Endothelial cell of umbilical vein (primary cell): Measurements from ENCODE around the gene OR10J1. TPM values are rescaled to one million over a fixed set of nuclear protein-coding genes. Genes with fewer than 3 reads are reported as not detected.

ENCODE experiments used
- BruUV-seq: library from RNA; stranded (reverse); fragments of 400-500 nt; replicated peaks from 2 replicates; lab custom pipeline; 2021; lab: Mats Ljungman, UMichigan
- CTCF ChIA-PET: fragments of 300-600, 350-600 bp; sonication (Branson Sonifier 250); formaldehyde crosslinking; loops from one replicate; lab custom pipeline; 2021; ENCODE audit warnings: antibody characterized with exemption, inconsistent platforms; lab: Charles Lee
- POLR2A ChIA-PET: fragments of 300-600, 350-600 bp; sonication (Branson Sonifier 250); formaldehyde crosslinking; loops from one replicate; lab custom pipeline; 2021; ENCODE audit warnings: antibody characterized with exemption, inconsistent platforms; lab: Charles Lee
- DNase-seq: peaks from one replicate; pipeline ENCODE4 v3.0.0-alpha.2; 2011; ENCODE audit warnings: low read depth, low spot score
- FAIRE-seq: peaks from 2 replicates; lab custom pipeline; 2011; peaks lifted over from hg19 to GRCh38; lab: Jason Lieb, UNC
- H2AFZ ChIP-seq: 2 replicates; pipeline ENCODE4 v1.6.0; 2012; ENCODE audit warnings: low read depth, low read length, control low read depth, inconsistent platforms
- H3K27ac ChIP-seq: 2 replicates; pipeline ENCODE4 v1.5.1; 2011; ENCODE audit warnings: low read depth, mild to moderate bottlenecking, control low read depth, low read length, moderate library complexity; ENCODE audit not compliant: insufficient read depth
- H3K27me3 ChIP-seq, 2 experiments: 2 replicates each; pipeline versions ENCODE4 v1.6.0 to v1.6.1; 2011; ENCODE audit warnings: low read length in 2 of 2, mixed read lengths in 1 of 2; ENCODE audit not compliant: control insufficient read depth in 2 of 2, insufficient read depth in 2 of 2
- H3K36me3 ChIP-seq, 2 experiments: 2 replicates in 1 of 2; 3 replicates in 1 of 2; pipeline ENCODE4 v1.5.1; 2011; ENCODE audit warnings: low read length in 2 of 2, mild to moderate bottlenecking in 1 of 2, moderate library complexity in 1 of 2; ENCODE audit not compliant: control insufficient read depth in 2 of 2, insufficient read depth in 2 of 2; ENCODE audit errors: extremely low read depth in 1 of 2
- H3K4me1 ChIP-seq: 3 replicates; pipeline ENCODE4 v1.5.1; 2011; ENCODE audit warnings: mild to moderate bottlenecking, low read length; ENCODE audit not compliant: control insufficient read depth, insufficient read depth; ENCODE audit errors: extremely low read depth
- H3K4me2 ChIP-seq: 2 replicates; pipeline ENCODE4 v1.6.1; 2011; ENCODE audit warnings: low read length, control low read depth, mixed read lengths; ENCODE audit not compliant: insufficient read depth
- H3K4me3 ChIP-seq, 3 experiments: fragments of 200-600 bp in 1 of 3; sonication (generic), shearing (Covaris generic) in 1 of 3; replicated peaks in 1 of 3; 2 replicates each; pipeline ENCODE4 v1.5.1; 2011 to 2016; ENCODE audit warnings: control low read depth in 3 of 3, low read length in 3 of 3, mild to moderate bottlenecking in 2 of 3, inconsistent platforms in 1 of 3, low read depth in 1 of 3, moderate library complexity in 1 of 3; ENCODE audit not compliant: insufficient read depth in 1 of 3
- H3K79me2 ChIP-seq: 2 replicates; pipeline ENCODE4 v1.6.0; 2012; ENCODE audit warnings: low read length, inconsistent platforms; ENCODE audit not compliant: control insufficient read depth, insufficient read depth
- H3K9ac ChIP-seq: replicated peaks from 2 replicates; pipeline ENCODE3; 2011; ENCODE audit warnings: low read length, control low read depth; ENCODE audit not compliant: insufficient read depth; ENCODE audit errors: extremely low read depth
- H3K9me1 ChIP-seq: replicated peaks from 3 replicates; pipeline ENCODE4 v1.6.0; 2011; ENCODE audit warnings: mild to moderate bottlenecking, low read length; ENCODE audit not compliant: control insufficient read depth, insufficient read depth; ENCODE audit errors: extremely low read depth
- H3K9me3 ChIP-seq: replicated peaks from 2 replicates; pipeline ENCODE4 v1.5.1; 2012; ENCODE audit warnings: low read length, inconsistent platforms; ENCODE audit not compliant: control insufficient read depth, insufficient read depth
- H4K20me1 ChIP-seq: replicated peaks from 2 replicates; pipeline ENCODE3; 2011; ENCODE audit warnings: mild to moderate bottlenecking, low read length; ENCODE audit not compliant: control insufficient read depth, insufficient read depth; ENCODE audit errors: extremely low read depth
- EZH2 ChIP-seq: IDR thresholded peaks from 2 replicates; pipeline ENCODE4 v1.6.1; 2012; ENCODE audit warnings: borderline replicate concordance, low read depth, mild to moderate bottlenecking, moderate library complexity, low read length, inconsistent platforms; ENCODE audit not compliant: severe bottlenecking
- FOS ChIP-seq: IDR thresholded peaks from 2 replicates; pipeline ENCODE4 v1.6.1; 2011; ENCODE audit warnings: mild to moderate bottlenecking, low read length, moderate library complexity, borderline replicate concordance; ENCODE audit not compliant: insufficient read depth
- GATA2 ChIP-seq: IDR thresholded peaks from 2 replicates; pipeline ENCODE4 v1.7.0; 2011; ENCODE audit warnings: low read depth, mild to moderate bottlenecking, moderate library complexity, mixed read lengths, low read length; ENCODE audit not compliant: insufficient read length, insufficient read depth
- JUN ChIP-seq: IDR thresholded peaks from 2 replicates; pipeline ENCODE4 v1.6.1; 2011; ENCODE audit warnings: borderline replicate concordance, low read depth; ENCODE audit not compliant: insufficient read length, insufficient read depth
- MYC ChIP-seq: IDR thresholded peaks from one replicate; pipeline ENCODE4 v1.6.1; 2011; ENCODE audit warnings: mild to moderate bottlenecking, low read depth, low read length
- POLR2A ChIP-seq: IDR thresholded peaks from 2 replicates; pipeline ENCODE4 v1.6.1; 2012; ENCODE audit warnings: low read depth, mild to moderate bottlenecking, control low read depth, low read length
- POLR2AphosphoS5 ChIP-seq: IDR thresholded peaks from 2 replicates; pipeline ENCODE4 v1.6.1; 2012; ENCODE audit warnings: low read depth, mild to moderate bottlenecking, control low read depth, low read length, moderate library complexity; ENCODE audit not compliant: insufficient read depth
- dilution Hi-C: fragments of 300-500 bp; cut with MboI; formaldehyde crosslinking; loops from one replicate; pipeline ENCODE4 v1.15.0; 2019; ENCODE audit warnings: low sequenced_read_pairs; ENCODE audit not compliant: extremely low pct_ligation_motif_present
- intact Hi-C: fragments of 100-400 bp; cut with micrococcal nuclease; formaldehyde crosslinking; loops from one replicate; pipeline ENCODE4 v1.10.0; 2022
- polyA plus RNA-seq, 4 experiments: library from polyadenylated mRNA; depleted of rRNA in 3 of 4; stranded (reverse) in 3 of 4; unstranded in 1 of 4; fragments of >200 nt; gene quantifications; 2 replicates each; pipeline versions ENCODE4 v1.2.1 to v1.2.3, GENCODE V29; 2011 to 2012; ENCODE audit warnings: missing spikeins in 1 of 4
- total RNA-seq: library from RNA; stranded (reverse); gene quantifications from 2 replicates; pipeline ENCODE4 v1.2.3, GENCODE V29; 2021
- TF ChIP-seq, protein P1 (sequence below), 2 donors: IDR thresholded peaks; 1 replicate in 1 of 2; 2 replicates in 1 of 2; pipeline ENCODE4 v1.5.1; 2011; ENCODE audit warnings: low read length in 2 of 2, mild to moderate bottlenecking in 2 of 2, moderate library complexity in 2 of 2, control low read depth in 1 of 2, inconsistent platforms in 1 of 2, low read depth in 1 of 2; ENCODE audit not compliant: insufficient read depth in 1 of 2; ENCODE audit errors: extremely low read depth in 1 of 2
- TF ChIP-seq, protein P2 (sequence below): IDR thresholded peaks from 2 replicates; pipeline ENCODE4 v1.6.1; 2011; ENCODE audit not compliant: insufficient read depth, insufficient read length

OR10J1 gene
- total and polyA plus RNA-seq, 2 donors (not counting 3 experiments of a cell fraction or from before 2014, with no cell fraction given): not detected

DNA sequence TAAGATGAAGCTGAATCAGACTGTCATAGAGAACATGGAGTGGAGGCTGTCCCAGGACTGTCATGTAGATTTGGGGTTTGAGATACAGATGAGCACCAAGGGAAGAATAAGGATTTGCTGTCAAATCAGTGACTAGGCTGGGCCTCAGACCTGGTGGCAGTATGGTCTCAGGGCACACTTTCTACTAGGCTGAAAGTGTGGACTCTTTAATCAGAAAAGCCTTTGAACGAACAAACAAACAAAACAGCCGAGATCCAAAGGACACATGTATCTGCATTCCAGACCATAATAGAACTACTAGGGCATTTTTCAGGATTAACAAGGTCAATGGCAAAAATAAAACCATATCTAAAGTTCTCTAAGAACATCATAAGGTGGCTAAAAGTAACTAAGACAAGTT, 2.9 kb downstream of the OR10J1 start:
- no peaks in the 10 kb centered on the region for H3K9me3 ChIP-seq
- no peak overlapping the region for H3K9ac ChIP-seq
- CTCF ChIA-PET: interaction anchor here (0.7 kb wide), 1 partner anchor 29 kb away, joined by 3 read pairs; no protein-coding TSS in a partner anchor
- intact Hi-C loops (no loop called here), dilution Hi-C loops (no loop called here)
- no peaks in the 10 kb centered on the region for H3K36me3 ChIP-seq
- H3K4me3 ChIP-seq: no peak overlapping the region
- no peak for DNase-seq
- POLR2A ChIA-PET: no interaction called here
- no peaks in the 10 kb centered on the region for H3K27me3 ChIP-seq
- H3K79me2 ChIP-seq: no peaks in the 10 kb centered on the region
- no peaks in the 10 kb centered on the region for H4K20me1 ChIP-seq
- FAIRE-seq: no peak
- H2AFZ ChIP-seq: no peak overlapping the region
- no peaks in the 10 kb centered on the region for H3K9me1 ChIP-seq
- no peak for TF ChIP-seq FOS
- no peak for TF ChIP-seq POLR2AphosphoS5
- TF ChIP-seq, protein P1, sequence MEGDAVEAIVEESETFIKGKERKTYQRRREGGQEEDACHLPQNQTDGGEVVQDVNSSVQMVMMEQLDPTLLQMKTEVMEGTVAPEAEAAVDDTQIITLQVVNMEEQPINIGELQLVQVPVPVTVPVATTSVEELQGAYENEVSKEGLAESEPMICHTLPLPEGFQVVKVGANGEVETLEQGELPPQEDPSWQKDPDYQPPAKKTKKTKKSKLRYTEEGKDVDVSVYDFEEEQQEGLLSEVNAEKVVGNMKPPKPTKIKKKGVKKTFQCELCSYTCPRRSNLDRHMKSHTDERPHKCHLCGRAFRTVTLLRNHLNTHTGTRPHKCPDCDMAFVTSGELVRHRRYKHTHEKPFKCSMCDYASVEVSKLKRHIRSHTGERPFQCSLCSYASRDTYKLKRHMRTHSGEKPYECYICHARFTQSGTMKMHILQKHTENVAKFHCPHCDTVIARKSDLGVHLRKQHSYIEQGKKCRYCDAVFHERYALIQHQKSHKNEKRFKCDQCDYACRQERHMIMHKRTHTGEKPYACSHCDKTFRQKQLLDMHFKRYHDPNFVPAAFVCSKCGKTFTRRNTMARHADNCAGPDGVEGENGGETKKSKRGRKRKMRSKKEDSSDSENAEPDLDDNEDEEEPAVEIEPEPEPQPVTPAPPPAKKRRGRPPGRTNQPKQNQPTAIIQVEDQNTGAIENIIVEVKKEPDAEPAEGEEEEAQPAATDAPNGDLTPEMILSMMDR (IDR thresholded peaks at IDR 0.05; ENCODE audit: extremely low read depth in 1 of 2, insufficient read depth in 1 of 2, low read depth in 1 of 2, low read length in 2 of 2): no peak
- TF ChIP-seq POLR2A: no peak
- no peak for TF ChIP-seq EZH2
- no peak for TF ChIP-seq GATA2
- no peak for TF ChIP-seq JUN
- no peak for TF ChIP-seq MYC
- TF ChIP-seq, protein P2, sequence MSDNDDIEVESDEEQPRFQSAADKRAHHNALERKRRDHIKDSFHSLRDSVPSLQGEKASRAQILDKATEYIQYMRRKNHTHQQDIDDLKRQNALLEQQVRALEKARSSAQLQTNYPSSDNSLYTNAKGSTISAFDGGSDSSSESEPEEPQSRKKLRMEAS: no peak
- no peak overlapping the region for H3K27ac ChIP-seq
- no TSS peak for BruUV-seq
- no peak overlapping the region for H3K4me2 ChIP-seq
- peaks cover 3% of the 10 kb centered on the region for H3K4me1 ChIP-seq
